Hindlimb muscle (tissue), 1 donor: ENCODE data around the gene XK. TPM values are rescaled to one million over a fixed set of nuclear protein-coding genes. Genes with fewer than 3 reads are reported as not detected.
"Not testable (repeated sequence)": the region's sequence is repeated elsewhere in the genome, so short reads cannot be mapped to it uniquely, and the experiment has no call there.

Source experiments
- DNase-seq: peaks from one replicate; pipeline ENCODE4 v3.0.0-alpha.2; 2013
- polyA plus RNA-seq: library from polyadenylated mRNA; unstranded; fragments of 120-200 nt; gene quantifications from one replicate; pipeline ENCODE4 v1.2.1, GENCODE V29; 2013; ENCODE audit not compliant: insufficient read length

XK gene, protein sequence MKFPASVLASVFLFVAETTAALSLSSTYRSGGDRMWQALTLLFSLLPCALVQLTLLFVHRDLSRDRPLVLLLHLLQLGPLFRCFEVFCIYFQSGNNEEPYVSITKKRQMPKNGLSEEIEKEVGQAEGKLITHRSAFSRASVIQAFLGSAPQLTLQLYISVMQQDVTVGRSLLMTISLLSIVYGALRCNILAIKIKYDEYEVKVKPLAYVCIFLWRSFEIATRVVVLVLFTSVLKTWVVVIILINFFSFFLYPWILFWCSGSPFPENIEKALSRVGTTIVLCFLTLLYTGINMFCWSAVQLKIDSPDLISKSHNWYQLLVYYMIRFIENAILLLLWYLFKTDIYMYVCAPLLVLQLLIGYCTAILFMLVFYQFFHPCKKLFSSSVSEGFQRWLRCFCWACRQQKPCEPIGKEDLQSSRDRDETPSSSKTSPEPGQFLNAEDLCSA
- polyA plus RNA-seq = 6.2 TPM

DNA sequence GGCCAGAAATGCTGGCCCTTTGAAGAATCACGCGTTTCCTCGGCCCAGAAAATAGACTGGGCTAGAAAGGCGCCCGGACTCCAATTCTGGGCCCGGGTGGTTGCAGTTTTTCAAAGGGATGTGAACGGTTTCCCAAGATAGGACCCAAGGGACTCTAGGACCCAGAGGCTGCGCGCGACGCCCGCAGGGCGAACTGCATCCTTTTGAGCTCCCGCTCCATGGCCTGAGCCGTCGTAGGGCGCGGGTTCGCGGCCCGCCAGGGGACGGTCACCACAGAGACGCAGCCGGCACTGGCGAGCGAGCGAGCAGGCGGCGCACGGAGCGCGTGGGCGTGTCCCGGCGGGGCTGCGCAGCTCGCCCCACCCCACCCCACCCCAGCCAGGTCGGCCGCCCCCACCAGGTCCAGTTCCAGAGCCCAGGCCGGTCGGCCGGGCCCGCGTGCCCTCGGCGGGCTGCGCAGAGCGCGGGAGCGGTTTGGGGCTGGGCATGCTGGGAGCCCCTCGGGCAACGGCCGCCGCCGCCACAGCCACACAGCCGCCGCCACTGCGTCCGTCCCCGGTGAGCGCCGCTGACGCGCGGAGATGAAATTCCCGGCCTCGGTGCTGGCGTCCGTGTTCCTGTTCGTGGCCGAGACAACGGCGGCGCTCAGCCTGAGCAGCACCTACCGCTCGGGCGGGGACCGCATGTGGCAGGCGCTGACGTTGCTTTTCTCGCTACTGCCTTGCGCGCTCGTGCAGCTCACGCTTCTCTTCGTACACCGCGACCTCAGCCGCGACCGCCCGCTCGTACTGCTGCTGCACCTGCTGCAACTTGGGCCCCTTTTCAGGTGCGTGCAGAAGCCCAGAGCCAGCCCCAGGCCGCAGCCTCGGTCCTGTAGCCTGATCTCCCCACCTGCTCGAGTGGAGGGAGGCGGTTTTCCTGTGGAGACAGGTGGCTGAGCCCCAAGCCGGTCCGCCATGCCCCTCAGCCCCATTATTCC is at the start of gene XK:
XK (plus strand) TSS at position 411 of the 979 bp plus-strand sequence; CDS start at position 582, 171 bp downstream.
- peak; percentile 4 for DNase-seq

DNA sequence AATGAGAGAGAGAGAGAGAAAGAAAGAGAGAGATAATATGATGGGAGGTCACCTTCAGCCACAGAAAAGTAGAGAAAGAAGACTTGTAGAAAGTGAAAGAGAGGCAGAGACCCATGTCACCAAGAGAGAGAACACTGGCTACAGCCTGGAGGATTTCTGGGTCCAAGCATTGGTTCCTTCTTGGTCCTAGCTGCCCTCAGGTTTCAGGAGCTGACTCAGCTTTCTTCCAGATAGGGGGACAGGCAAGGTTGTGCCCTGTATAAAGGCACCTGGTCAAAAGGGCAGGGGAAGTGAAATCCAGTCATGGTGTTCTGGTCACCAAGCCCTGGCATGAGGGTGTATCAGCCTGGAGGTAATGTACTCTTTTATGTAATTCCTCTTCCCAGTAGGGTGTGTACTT is 47.5 kb upstream of the XK start:
- no peak for DNase-seq

DNA sequence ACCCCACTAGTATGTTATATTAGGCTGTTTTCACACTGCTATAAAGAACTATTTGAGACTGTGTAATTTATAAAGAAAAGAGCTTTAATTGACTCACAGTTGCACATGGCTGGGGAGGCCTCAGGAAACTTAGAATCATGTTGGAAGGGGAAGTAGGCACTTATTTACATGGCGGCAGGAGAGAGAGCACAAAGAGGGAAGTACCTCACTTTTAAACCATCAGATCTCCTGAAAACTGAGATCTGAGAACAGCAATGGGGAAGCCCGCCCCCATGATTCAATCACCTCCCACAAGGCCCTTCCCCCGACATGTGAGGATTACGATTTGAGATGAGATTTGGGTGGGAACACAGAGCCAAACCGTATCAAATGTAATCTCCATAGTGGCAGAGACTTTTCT is 45.4 kb upstream of the XK start:
- DNase-seq = no peak

DNA sequence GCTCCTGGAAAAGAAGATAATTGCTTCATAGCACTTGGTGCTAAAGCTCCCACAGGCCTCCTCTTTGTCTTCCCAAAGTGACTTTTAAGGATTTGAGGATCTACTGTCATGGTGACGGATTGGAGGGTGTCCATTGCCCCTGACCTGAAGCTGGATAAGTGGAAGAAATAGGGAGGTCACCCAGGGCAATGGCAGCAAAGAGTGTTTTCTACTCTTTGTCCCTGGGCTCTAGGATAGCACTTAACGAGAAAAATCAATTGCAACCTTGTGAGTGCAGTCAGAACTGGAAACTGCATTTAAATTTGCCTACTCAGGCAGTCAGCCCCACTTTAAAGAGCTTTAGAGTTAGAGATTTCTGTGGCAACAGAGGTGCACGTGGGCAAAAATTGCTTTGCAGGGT is 43.7 kb upstream of the XK start:
- no peak for DNase-seq

DNA sequence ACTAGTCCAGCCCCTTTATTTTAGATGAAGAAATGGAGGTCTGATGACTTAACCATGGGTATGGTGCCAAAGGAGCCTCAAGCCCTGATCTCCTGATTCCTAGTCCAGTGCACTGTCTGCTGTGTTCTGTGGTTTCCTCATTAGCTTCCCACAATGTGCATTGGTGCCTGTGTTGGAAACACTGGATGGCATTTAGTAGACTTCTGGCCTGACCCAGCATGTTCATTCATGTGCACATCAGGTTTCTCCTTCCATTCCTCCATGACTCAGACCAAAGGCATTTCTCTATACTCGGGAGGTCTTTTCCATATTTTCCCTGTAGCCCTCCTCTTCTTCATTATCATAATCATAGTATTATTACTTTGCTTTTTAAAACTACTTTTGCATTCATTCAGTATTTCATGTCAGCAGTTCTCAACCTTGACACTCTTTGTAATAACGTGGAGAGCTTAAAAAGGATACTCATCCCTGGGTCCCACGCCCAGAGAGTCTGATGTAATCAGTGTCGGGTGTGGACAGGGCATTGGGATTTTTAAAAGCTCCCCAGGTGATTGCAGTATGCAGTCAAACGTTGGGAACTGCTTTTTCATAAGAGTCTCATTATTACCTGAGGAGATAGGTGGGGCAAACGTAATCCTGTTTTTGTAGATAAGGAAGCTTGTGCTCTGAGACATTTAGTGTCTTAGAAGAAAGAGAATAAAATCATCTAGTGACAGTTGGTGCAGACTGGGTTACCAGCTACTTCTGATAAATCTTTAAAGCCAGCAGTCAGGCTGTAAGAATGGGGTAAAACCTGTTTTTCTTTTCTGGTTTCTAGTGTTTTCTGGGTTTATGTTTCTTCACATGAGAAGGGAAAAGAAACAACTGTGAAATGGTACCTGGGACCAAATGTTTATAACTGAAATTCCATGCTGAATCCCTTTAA is 40.9 kb upstream of the XK start:
- DNase-seq = no peak

DNA sequence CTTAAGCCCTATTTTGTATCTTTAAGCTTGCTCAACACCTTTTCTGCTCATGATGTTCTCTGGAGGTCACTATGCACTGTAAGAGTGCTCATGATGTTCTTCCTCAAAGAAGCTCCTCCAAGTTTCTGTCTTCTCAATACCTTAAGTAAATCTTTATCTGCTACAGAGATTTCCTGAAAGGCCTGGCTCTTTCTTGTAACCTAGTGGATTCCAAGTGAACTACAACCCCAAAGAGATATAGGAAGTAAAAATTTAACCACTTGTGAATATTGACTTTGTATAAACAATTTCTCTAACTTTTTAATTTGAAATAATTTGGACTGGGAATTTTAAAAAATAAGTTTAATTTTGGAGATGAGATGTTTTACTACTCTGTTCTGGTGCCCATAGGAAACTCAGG is 39.3 kb upstream of the XK start:
- no peak for DNase-seq

DNA sequence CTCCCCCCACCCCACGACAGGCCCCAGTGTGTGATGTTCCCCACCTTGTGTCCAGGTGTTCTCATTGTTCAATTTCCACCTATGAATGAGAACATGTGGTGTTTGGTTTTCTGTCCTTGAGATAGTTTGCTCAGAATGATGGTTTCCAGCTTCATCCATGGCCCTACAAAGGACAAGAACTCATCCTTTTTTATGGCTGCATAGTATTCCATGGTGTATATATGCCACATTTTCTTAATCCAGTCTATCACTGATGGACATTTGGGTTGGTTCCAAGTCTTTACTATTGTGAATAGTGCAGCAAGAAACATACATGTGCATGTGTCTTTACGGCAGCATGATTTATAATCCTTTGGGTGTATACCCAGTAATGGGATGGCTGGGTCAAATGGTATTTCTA is 34.7 kb upstream of the XK start:
- not testable (repeated sequence) for DNase-seq

DNA sequence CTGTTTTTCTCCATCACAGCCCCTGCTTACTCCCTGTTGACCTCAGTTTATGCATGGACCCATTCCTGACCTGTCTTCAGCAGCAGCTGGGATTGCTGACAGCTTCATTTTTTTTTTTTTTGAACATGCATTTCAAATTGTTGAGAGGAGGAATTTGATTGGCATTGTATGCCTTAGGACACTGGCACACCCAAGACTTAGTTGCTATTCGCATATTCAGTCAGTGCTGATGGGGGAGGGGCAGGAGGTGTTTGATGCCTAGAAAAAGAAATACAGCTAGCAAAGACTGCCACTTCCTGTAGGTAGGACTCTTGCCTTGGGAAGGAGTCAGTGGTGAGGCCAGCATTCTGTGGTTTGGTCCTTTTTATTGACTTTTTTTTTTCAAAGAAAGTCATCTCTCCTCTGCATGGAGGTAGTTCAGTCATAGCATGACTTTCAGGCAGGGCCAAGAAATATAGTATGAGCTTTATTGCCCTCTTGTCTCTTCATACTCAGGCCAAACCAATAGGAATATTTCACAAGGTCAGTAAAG is 33.6 kb upstream of the XK start:
- DNase-seq = no peak

DNA sequence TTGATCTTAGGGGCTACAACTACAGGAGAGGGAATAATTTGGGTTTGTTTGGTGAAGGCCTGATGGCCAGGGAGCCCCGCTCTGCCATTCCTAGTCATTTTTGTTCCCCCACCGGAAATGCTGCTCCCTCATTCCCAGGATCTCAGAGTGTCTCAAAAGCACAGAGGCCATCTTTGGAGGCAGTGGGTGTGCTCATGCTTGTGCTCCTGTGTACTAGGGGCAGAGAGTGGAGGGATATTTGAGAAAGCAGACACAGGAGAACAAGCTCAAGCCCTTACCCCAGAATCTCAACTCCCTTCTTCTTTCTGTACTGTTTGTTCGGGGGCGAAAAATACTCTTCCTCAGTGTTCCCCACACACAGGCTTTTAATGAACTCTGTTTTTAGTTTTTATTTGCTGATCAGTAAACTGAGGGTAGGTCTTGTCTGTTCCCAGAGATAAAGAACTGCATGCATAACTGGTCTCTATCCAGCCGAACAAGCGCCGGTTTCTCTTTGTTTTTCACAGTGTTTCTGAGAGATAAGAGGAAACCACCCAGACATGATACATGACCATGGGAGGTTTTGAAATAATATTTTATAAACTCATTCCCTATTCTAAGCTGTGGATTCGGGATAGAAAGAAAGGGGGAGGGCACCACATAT is 32.9 kb upstream of the XK start:
- no peak for DNase-seq

DNA sequence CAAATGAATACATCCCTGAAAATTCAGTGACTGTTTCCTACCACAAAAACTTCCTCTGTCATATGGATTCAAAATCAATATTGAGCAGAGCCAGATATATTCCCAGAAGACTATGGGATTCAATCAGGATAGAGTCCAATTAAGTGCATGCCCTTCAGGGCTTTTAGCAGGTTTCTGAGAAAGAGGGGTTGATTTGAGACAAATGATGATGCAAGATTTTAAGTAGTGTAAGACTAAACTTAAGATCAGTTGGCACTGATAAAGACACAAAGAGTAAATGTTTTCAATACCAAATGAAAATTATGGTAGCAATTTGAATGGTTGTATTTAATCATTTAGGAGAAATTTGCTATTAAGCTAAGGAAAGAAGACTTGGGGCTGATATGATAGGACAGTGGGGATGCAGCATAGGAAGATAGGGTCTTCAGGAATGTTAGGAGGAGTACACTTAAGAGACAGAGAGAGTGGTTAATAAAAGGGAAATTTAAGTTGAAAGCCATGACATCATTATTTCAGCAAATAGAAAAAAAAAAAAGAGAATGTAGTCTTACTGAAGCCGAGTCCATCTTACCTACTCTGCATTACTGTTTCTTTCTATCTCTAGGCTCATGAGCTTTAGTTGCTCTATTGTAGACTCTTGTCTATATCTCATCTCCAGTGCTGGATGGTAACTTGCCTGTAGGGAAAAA is 32.0 kb upstream of the XK start:
- no peak for DNase-seq

DNA sequence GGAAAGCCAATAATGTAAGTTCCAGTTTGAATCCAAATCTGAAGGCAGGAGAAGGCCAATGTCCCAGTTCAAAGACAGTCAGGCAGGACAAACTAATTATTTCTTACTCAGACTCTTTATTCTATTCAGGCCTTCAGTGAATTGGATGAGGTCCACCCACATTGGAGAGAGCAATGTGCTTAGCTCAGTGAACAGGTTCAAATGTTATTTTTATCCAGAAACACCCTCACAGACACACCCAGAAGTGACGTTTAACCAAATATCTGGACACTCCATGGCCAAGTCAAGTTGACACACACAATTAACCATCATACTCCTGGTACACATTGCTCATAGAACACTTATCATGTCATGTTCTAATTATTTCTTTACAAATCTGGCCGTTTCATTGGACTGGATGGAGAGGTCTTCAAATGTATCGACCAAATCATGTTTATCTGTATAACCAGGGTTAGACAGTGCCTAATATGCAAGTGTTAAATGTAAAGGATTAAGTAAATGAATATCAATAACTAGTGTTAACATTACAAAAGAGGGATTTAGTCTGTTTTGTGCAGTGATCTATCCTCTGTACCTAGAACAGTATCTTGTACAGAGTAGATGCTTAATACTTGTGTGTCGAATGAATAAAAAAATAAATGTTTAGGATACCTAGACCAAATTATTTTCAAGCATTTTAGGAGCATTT is 27.1 kb upstream of the XK start:
- no peak for DNase-seq

DNA sequence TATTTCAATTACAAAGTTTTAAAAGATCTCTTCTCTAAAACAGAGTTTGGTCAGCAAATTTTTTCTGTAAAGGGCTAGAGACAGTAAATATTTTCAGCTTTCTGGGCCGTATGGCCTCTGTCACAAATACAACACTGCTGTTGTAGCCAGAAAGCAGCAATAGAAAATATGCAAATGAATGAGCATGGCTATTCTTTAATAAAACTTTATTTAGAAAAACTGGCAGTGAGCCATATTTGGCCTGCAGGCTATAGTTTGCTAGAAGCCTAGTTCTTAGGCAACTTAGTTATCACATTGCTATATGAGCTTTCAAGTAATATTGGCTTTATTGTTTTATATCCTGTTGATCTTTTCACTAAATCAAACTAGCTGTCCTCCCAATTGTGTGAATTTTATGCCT is 26.5 kb upstream of the XK start:
- DNase-seq = no peak

DNA sequence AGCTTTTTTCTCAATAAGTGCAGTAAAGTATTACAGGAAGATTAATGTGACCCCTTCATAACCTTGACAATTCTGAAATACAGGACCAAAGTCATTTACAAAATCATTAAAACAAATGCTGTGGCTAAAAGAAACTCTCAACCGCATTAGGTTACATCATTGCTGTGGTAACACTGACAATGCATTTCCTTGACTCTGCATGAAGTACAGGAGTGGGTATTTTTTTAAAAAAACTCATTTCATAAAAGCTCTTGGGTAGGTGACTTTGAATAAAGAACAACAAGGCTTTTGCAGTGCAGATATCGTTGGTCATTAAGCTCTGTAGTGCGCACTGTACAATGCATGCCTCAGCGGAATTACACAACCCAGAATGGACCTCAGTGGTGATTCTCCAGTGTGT is 23.4 kb upstream of the XK start:
- DNase-seq = no peak

DNA sequence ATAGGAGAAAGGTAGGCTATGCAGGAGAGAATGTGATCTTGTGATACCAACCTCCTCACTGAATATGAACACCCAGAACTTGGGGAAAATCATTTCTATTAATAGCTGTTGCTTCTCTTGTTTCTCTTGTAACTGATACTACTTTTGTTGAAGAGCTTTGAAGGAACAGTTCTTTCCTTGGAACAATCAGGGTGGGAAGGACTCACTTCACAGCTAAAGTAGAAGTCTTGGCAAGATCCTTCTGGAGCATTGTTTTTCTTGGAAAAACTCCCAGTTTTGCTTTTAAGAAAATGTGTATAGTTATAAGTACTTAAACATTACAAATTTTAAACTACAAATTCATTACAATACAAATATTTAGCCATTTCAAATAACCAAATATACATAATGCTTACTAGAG is 19.1 kb upstream of the XK start:
- no peak for DNase-seq

DNA sequence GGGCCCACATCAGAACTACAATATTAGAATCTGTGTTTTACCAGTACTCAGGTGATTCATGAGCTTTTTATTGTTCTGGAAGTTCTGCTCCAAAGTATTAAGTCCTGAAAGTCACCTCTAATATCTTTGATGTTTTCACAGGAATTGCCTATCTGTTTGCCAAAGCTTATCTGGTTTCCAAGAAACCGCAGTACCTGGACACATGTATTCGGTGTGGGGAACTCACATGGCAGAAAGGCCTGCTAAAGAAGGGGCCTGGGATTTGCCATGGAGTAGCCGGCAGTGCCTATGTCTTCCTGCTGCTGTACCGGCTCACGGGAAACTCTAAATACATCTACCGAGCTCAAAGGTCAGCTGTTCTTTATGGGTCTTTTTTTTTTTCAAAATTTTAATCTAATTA is 18.4 kb upstream of the XK start:
- no peak for DNase-seq

DNA sequence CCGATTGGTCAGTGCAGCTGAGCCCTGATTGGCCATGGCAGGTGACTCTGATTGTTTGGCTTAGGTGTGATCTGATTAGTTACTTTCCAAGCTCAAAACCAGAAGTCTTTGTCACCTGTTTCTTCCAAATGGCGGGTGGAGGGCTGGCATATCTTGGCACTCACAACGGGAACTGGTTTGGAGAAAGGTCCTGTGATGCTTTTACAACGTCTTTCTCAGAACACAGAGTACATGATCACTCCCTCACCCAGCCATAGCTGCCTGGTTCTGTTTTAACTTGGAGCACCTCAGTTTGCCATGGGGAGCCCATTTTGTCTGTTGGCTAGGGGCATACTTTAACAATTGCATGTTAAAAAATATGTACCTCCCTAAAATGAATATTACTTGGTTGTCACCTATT is 13.0 kb upstream of the XK start:
- no peak for DNase-seq

DNA sequence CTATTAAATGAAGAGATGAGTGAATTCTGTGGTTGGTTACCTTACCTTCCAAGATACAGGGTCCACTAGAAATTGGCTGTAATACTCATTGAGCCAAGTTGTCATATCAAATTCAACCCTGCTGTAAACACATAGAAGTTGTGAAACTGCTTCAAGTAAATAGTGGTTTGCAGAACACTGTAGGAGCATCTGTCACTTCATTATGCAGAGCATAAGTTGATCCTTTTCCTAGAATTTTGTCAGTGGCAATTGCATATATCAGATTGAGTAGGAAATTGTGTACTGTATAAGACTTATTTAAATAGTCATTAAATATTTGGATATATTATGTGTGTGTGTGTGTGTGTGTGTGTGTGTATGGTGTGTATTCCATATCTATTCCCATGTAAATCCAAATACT is 8.8 kb upstream of the XK start:
- DNase-seq = no peak

DNA sequence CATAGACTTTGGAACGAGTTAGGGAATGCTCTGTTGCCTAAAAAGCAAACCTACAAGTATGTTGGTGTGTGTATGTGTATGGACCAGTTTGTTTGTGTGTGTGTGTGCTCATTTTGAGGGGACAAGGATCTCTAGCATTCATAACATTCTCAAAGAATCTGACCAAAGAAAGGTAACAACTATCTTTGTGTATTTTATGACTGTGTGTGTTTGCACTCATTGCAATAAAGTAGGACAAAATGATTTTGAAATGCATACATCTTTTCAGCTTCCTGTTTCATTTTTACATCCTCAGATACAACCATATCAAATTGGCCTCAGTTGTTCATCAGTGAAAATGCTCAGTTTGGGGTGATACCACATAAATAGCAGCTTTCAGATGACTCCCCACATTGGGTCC is 8.3 kb upstream of the XK start:
- DNase-seq = no peak

DNA sequence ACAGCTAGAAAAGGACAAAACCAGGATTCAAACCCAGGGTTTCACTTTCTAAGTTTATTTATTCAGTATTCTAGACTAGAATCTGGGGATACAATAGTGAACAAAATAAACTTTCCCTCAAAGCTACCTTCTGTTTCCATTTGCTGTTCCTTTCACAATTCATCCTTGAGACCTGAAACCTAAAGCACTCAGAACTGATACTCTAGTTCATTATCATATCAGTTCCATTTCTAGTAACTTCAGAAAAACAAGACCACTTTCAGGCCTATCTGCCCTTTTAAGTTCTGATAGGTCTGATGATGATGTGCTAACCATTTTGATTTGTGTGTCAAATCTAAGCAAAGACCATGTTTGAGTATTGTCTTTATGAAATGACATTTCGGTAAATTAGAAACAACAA is 7.8 kb upstream of the XK start:
- DNase-seq = no peak

DNA sequence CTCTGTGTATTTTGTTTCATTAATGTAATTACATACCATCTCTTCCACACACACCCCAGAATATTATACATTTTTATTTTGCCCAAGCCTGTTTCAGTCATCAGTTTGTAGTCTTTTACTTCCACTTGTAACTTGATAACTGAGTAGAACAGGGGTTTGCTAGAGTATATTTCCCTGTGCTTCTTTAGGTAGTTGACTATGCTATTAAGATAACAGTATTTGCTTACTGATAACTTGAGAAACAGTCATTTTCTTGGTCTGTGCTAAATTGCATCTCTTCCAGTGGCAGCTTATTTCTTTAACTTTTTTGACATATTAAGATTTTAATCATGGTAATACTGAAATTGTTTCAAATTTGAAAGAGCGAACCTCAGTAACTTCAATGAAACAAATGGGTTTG is 7.0 kb upstream of the XK start:
- no peak for DNase-seq
